Activated CD4-positive, alpha-beta T cell treated with anti-CD3 and anti-CD28 coated beads for 48 hours (primary cell): Measurements from ENCODE around the gene SOS1.

Experiments
- DNase-seq: peaks from one replicate; pipeline ENCODE4 v3.0.0-alpha.2; 2020

SOS1 gene

GRCh38 chr2:39018638-39019037 lies 102.2 kb downstream of the SOS1 start:
- DNase-seq, result no peak

GRCh38 chr2:39017334-39017733 lies 103.5 kb downstream of the SOS1 start:
- no peak for DNase-seq

GRCh38 chr2:39015424-39015823 lies 105.4 kb downstream of the SOS1 start:
- DNase-seq, result no peak

- no peak for DNase-seq
These were observed 107.0 kb downstream of the SOS1 start for GRCh38 chr2:39013871-39014270.

GRCh38 chr2:39008665-39009064 lies 112.2 kb downstream of the SOS1 start:
- DNase-seq, result peak; percentile 23

- no peak for DNase-seq
These were observed 112.9 kb downstream of the SOS1 start for GRCh38 chr2:39007875-39008504.

GRCh38 chr2:39000552-39000951 lies 120.3 kb downstream of the SOS1 start:
- DNase-seq, result no peak

- DNase-seq, result no peak
These were observed 123.1 kb downstream of the SOS1 start for GRCh38 chr2:38997781-38998180.

GRCh38 chr2:38991899-38992298 lies 129.0 kb downstream of the SOS1 start:
- no peak for DNase-seq

GRCh38 chr2:38988716-38989115 lies 132.1 kb downstream of the SOS1 start:
- DNase-seq, result no peak

- no peak for DNase-seq
These were observed 138.4 kb downstream of the SOS1 start for GRCh38 chr2:38982498-38982897.

- no peak for DNase-seq
These were observed 139.0 kb downstream of the SOS1 start for GRCh38 chr2:38981670-38982357.

GRCh38 chr2:38981003-38981669 lies 139.7 kb downstream of the SOS1 start:
- no peak for DNase-seq

- no peak for DNase-seq
These were observed 141.9 kb downstream of the SOS1 start for GRCh38 chr2:38978908-38979307.

GRCh38 chr2:38978296-38978903 lies 142.5 kb downstream of the SOS1 start:
- DNase-seq, result no peak

- DNase-seq, result no peak
These were observed 143.8 kb downstream of the SOS1 start for GRCh38 chr2:38977047-38977446.

GRCh38 chr2:38975042-38975441 lies 145.8 kb downstream of the SOS1 start:
- no peak for DNase-seq

- DNase-seq, result no peak
These were observed 147.6 kb downstream of the SOS1 start for GRCh38 chr2:38973266-38973665.

- no peak for DNase-seq
These were observed 149.5 kb downstream of the SOS1 start for GRCh38 chr2:38971377-38971776.

GRCh38 chr2:38968021-38968420 lies 152.8 kb downstream of the SOS1 start:
- no peak for DNase-seq

- no peak for DNase-seq
These were observed 154.2 kb downstream of the SOS1 start for GRCh38 chr2:38966678-38967077.

GRCh38 chr2:38966006-38966405 lies 154.8 kb downstream of the SOS1 start:
- DNase-seq, result no peak

GRCh38 chr2:38960609-38961320 lies 160.1 kb downstream of the SOS1 start:
- no peak for DNase-seq
